ENCODE results near the gene TNFRSF8. TPM values are rescaled to one million over a fixed set of nuclear protein-coding genes. Genes with fewer than 3 reads are reported as not detected.

TNFRSF8 gene
- total and polyA plus RNA-seq, 2 of the 4 experiments (the other 2 are of a cell fraction): under 0.01 to 0.31 TPM

GRCh38 chr1:12029720-12030339 is 33.3 kb upstream of the TNFRSF8 start:
- Histone ChIP-seq H3K56ac (ENCODE audit: extremely low read depth, insufficient read depth, low read length) (no peak overlapping the region), H4K91ac (ENCODE audit: insufficient read depth, low read depth, low read length) (no peak overlapping the region), H3K23ac (ENCODE audit: low read depth, low read length) (no peak overlapping the region), H2BK20ac (ENCODE audit: low read depth, low read length) (no peak overlapping the region), H3K27ac (ENCODE audit: insufficient read depth, low read length) (no peak overlapping the region), H2BK120ac (ENCODE audit: low read depth, low read length) (no peak overlapping the region), H4K5ac (ENCODE audit: low read depth, low read length) (no peak overlapping the region), H2AK5ac (ENCODE audit: low read depth, low read length) (no peak overlapping the region), H3K9me3 (ENCODE audit: control insufficient read depth, insufficient read depth, low read length) (no peaks in the 10 kb centered on the region), H3K36me3 (ENCODE audit: control insufficient read depth, insufficient read depth, low read length) (peaks cover 41% of the 10 kb centered on the region), H3K4ac (ENCODE audit: low read depth, low read length) (no peak overlapping the region), H2BK5ac (ENCODE audit: low read depth, low read length, poor library complexity, severe bottlenecking) (no peak overlapping the region), H3K79me1 (ENCODE audit: low read depth in 1 of 2, low read length in 2 of 2) (no peaks in the 10 kb centered on the region; a peak in 1 of 4 replicates), H3K4me1 (ENCODE audit: control insufficient read depth, insufficient read depth, low read length) (peaks cover 1% of the 10 kb centered on the region; the same call in 1 of the 2 replicates), H2AK9ac (replicated peaks; ENCODE audit: low read depth, low read length, poor library complexity) (peak overlapping the region; percentile 82), H4K8ac (ENCODE audit: low read depth in 2 of 2, low read length in 2 of 2) (no peak overlapping the region), H2BK15ac (ENCODE audit: low read depth, low read length) (no peak overlapping the region), H3K4me2 (ENCODE audit: low read depth, low read length) (no peak overlapping the region), H4K20me1 (ENCODE audit: insufficient read depth, low read length) (no peaks in the 10 kb centered on the region), H2AFZ (replicated peaks; ENCODE audit: low read length, poor library complexity) (no peak overlapping the region), H3K4me3 (ENCODE audit: insufficient read depth, low read depth, low read length) (no peak overlapping the region), H3K9me1 (ENCODE audit: insufficient read depth, low read length) (0 out of 2 replicates have a peak, but pooled peaks cover 2% of the 10 kb centered on the region), H3K9ac (ENCODE audit: low read depth, low read length) (no peak overlapping the region), H3K18ac (ENCODE audit: low read depth, low read length) (no peak overlapping the region), H3K27me3 (ENCODE audit: control insufficient read depth, insufficient read depth, low read length) (no peaks in the 10 kb centered on the region), H3K14ac (replicated peaks; ENCODE audit: low read depth, low read length) (no peak overlapping the region)
- in situ Hi-C loops (cut with MboI; ENCODE audit: low sequenced_read_pairs) (no loop called here), dilution Hi-C loops (cut with HindIII; ENCODE audit: low sequenced_read_pairs, unreplicated experiment) (no loop called here), intact Hi-C loops (cut with micrococcal nuclease) (no loop called here)
- POLR2A ChIA-PET (ENCODE audit: unreplicated experiment): no interaction called here
- ATAC-seq (ENCODE audit: low read depth) (no peak), DNase-seq (no peak)
- CTCF ChIA-PET: no interaction called here
- WGBS, 2 experiments (ENCODE audit: extremely low coverage in 2 of 2, insufficient read length in 1 of 2): 95% methylated on average over 11 of the region's 32 CpGs; no CpG with 5 or more reads in 1 of the 2 experiments
- no peak for TF ChIP-seq ELK1 (IDR thresholded peaks at IDR 0.05; ENCODE audit: borderline replicate concordance, low read depth, low read length)
- TF ChIP-seq RFX5 (IDR thresholded peaks at IDR 0.05; ENCODE audit: low read depth, low read length): no peak
- TF ChIP-seq CTCF (conservative IDR thresholded peaks at IDR 0.05; ENCODE audit: low read depth, low read length): no peak
- no peak for TF ChIP-seq CEBPB (IDR thresholded peaks at IDR 0.05; ENCODE audit: low read depth, low read length)
- no peak for TF ChIP-seq FOS (IDR thresholded peaks at IDR 0.05; ENCODE audit: low read depth, low read length)
- no peak for TF ChIP-seq USF2 (IDR thresholded peaks at IDR 0.05; ENCODE audit: low read depth, low read length)
- no peak for TF ChIP-seq RCOR1 (IDR thresholded peaks at IDR 0.05; ENCODE audit: insufficient replicate concordance, low read length)
- TF ChIP-seq MAFK (IDR thresholded peaks at IDR 0.05; ENCODE audit: low read depth, low read length): no peak
- no peak for TF ChIP-seq NFE2L2 (IDR thresholded peaks at IDR 0.05; ENCODE audit: low read depth, low read length)
- no peak for TF ChIP-seq POLR2A (IDR thresholded peaks at IDR 0.05; ENCODE audit: low read depth, low read length)
- BruUV-seq (replicated peaks): no TSS peak

Measured in IMR-90 (cell line).